GM12878 (cell line): ENCODE data around the gene PLXND1. TPM values are rescaled to one million over a fixed set of nuclear protein-coding genes. Genes with fewer than 3 reads are reported as not detected.

Experiments used
- ATAC-seq: fragments of 200-7000 bp; cut with Tn5 transposase; 3 replicates; pipeline ENCODE4 v1.9.1; 2020; ENCODE audit warnings: mild to moderate bottlenecking, moderate library complexity
- BruUV-seq: library from RNA; stranded (reverse); fragments of 400-500 nt; replicated peaks from 2 replicates; lab custom pipeline; 2021; lab: Mats Ljungman, UMichigan
- CTCF ChIA-PET: fragments of 300-600 bp; sonication (Branson Sonifier 250); formaldehyde crosslinking; extraction: SDS; loops from one replicate; lab custom pipeline; 2021; ENCODE audit warnings: inconsistent platforms; lab: Yijun Ruan, JAX
- POLR2A ChIA-PET: fragments of 350-600 bp; formaldehyde crosslinking; extraction: SDS; loops from one replicate; lab custom pipeline; 2021; ENCODE audit warnings: inconsistent platforms; lab: Charles Lee
- RAD21 ChIA-PET: fragments of 300-600 bp; sonication (Branson Sonifier 250); formaldehyde crosslinking; loops from one replicate; lab custom pipeline; 2023; ENCODE audit warnings: antibody characterized with exemption; ENCODE audit not compliant: unreplicated experiment; lab: Charles Lee
- SMC1A ChIA-PET: fragments of 300-600 bp; sonication (Branson Sonifier 250); formaldehyde crosslinking; loops from one replicate; lab custom pipeline; 2023; ENCODE audit not compliant: unreplicated experiment, uncharacterized antibody; lab: Charles Lee
- DNase-seq: peaks from one replicate; pipeline ENCODE4 v3.0.0-alpha.2; 2011; ENCODE audit warnings: low read depth, low spot score
- FAIRE-seq: peaks from 3 replicates; lab custom pipeline; 2011; peaks lifted over from hg19 to GRCh38; lab: Jason Lieb, UNC
- H2AFZ ChIP-seq: 2 replicates; pipeline ENCODE4 v1.6.0; 2011; ENCODE audit warnings: low read depth, low read length, control low read depth; ENCODE audit not compliant: control insufficient read depth
- H3K27ac ChIP-seq: 2 replicates; pipeline ENCODE4 v1.5.1; 2011; ENCODE audit warnings: control low read depth; ENCODE audit not compliant: control insufficient read depth, insufficient read depth
- H3K27me3 ChIP-seq, 2 experiments: replicated peaks in 1 of 2; 2 replicates each; pipeline versions ENCODE4 v1.6.0 to v1.6.1; 2011; ENCODE audit warnings: low read length in 1 of 2; ENCODE audit not compliant: control insufficient read depth in 2 of 2, insufficient read depth in 2 of 2
- H3K36me3 ChIP-seq, 2 experiments: 2 replicates each; pipeline ENCODE4 v1.5.1; 2011; ENCODE audit warnings: low read length in 1 of 2; ENCODE audit not compliant: control insufficient read depth in 2 of 2, insufficient read depth in 2 of 2
- H3K4me1 ChIP-seq: 2 replicates; pipeline ENCODE4 v1.6.1; 2011; ENCODE audit warnings: mild to moderate bottlenecking, low read length, moderate library complexity, mixed read lengths; ENCODE audit not compliant: control insufficient read depth, insufficient read depth
- H3K4me2 ChIP-seq: 2 replicates; pipeline ENCODE4 v1.6.0; 2011; ENCODE audit warnings: control low read depth; ENCODE audit not compliant: control insufficient read depth, insufficient read depth
- H3K4me3 ChIP-seq: fragments of 200-600 bp; sonication (generic); 2 replicates; pipeline ENCODE4 v1.5.1; 2016
- H3K79me2 ChIP-seq: 2 replicates; pipeline ENCODE4 v1.6.0; 2011; ENCODE audit warnings: low read length; ENCODE audit not compliant: control insufficient read depth, insufficient read depth
- H3K9ac ChIP-seq: 2 replicates; pipeline ENCODE4 v1.8.0; 2011; ENCODE audit warnings: low read length, control low read depth, mixed read lengths; ENCODE audit not compliant: control insufficient read depth, insufficient read depth
- H3K9me3 ChIP-seq: replicated peaks from 3 replicates; pipeline ENCODE4 v1.5.1; 2011; ENCODE audit warnings: mild to moderate bottlenecking, low read length; ENCODE audit not compliant: control insufficient read depth, insufficient read depth
- H4K20me1 ChIP-seq: 2 replicates; pipeline ENCODE4 v1.6.0; 2011; ENCODE audit not compliant: control insufficient read depth, insufficient read depth
- CBFB ChIP-seq: IDR thresholded peaks from 2 replicates; pipeline ENCODE4 v1.6.1; 2016; ENCODE audit warnings: antibody characterized with exemption, low read depth
- CTCF ChIP-seq, 3 experiments: IDR thresholded peaks in 2 of 3; conservative IDR thresholded peaks in 1 of 3; 2 replicates each; pipeline ENCODE4 v1.5.1; 2011; ENCODE audit warnings: low read depth in 3 of 3, low read length in 3 of 3, mild to moderate bottlenecking in 3 of 3, control low read depth in 2 of 3, moderate library complexity in 2 of 3, inconsistent platforms in 1 of 3, mixed read lengths in 1 of 3; ENCODE audit not compliant: control insufficient read depth in 2 of 3, insufficient read depth in 1 of 3; ENCODE audit errors: extremely low read depth in 1 of 3
- E2F4 ChIP-seq: IDR thresholded peaks from 2 replicates; pipeline ENCODE4 v1.6.1; 2012; ENCODE audit warnings: low read depth, low read length, improper control_type of control experiment
- FOXK2 ChIP-seq: fragments of 450-650 bp; IDR thresholded peaks from 2 replicates; pipeline ENCODE4 v1.6.1; 2017; ENCODE audit warnings: mild to moderate bottlenecking, moderate library complexity
- HDAC2 ChIP-seq: fragments of 200-600 bp; sonication (generic); IDR thresholded peaks from 2 replicates; pipeline ENCODE4 v1.6.1; 2017
- PML ChIP-seq: IDR thresholded peaks from 2 replicates; pipeline ENCODE4 v1.6.1; 2012; ENCODE audit warnings: low read length, inconsistent platforms
- SUZ12 ChIP-seq: fragments of 200-600 bp; sonication (generic); IDR thresholded peaks from one replicate; pipeline ENCODE4 v1.6.1; 2018; ENCODE audit warnings: antibody characterized with exemption, mild to moderate bottlenecking; ENCODE audit not compliant: unreplicated experiment
- YBX1 ChIP-seq: fragments of 450-650 bp; IDR thresholded peaks from 2 replicates; pipeline ENCODE4 v1.6.1; 2016; ENCODE audit warnings: antibody characterized with exemption
- WGBS: methylation state at CpG from one replicate; pipeline ENCODE4 v1.1.6; 2016; ENCODE audit warnings: low lambda C conversion rate; ENCODE audit not compliant: insufficient replicate concordance, insufficient coverage; ENCODE audit errors: missing lambda C conversion rate; 5-methylcytosine and 5-hydroxymethylcytosine counted together
- in situ Hi-C: fragments of 300-500 bp; cut with MboI; formaldehyde crosslinking; loops from 9 replicates; pipeline ENCODE4 v1.14.3; 2018; ENCODE audit warnings: mixed read lengths
- intact Hi-C: fragments of 100-400 bp; cut with micrococcal nuclease; formaldehyde crosslinking; loops from one replicate; pipeline ENCODE4 v1.14.2; 2022; ENCODE audit not compliant: unreplicated experiment
- polyA plus RNA-seq, 11 experiments: library from polyadenylated mRNA; depleted of rRNA in 4 of 11; unstranded in 6 of 11; stranded (reverse) in 5 of 11; fragments of >200 nt; fragmentation: Nextera tagmentation in 4 of 11; fragmentation: Illumina TruSeq in 1 of 11; extraction: Ambion mirVana in 4 of 11; extraction: Trizol in 1 of 11; gene quantifications; 1 replicate in 1 of 11; 2 replicates in 10 of 11; pipeline versions ENCODE4 v1.2.1 to v1.2.3, GENCODE V29; 2011 to 2016; ENCODE audit warnings: inconsistent platforms in 2 of 11, missing spikeins in 2 of 11, low read depth in 1 of 11
- total RNA-seq, 4 experiments: library from RNA; depleted of rRNA in 3 of 4; stranded (reverse); fragments of >200 nt in 3 of 4; fragmentation: Illumina TruSeq in 1 of 4; extraction: Trizol in 1 of 4; gene quantifications; 2 replicates each; pipeline versions ENCODE4 v1.2.1 to v1.2.3, GENCODE V29; 2013 to 2021

Gene PLXND1
- total and polyA plus RNA-seq, 10 of the 15 experiments (the other 5 are each of a cell fraction or from before 2014, with no cell fraction given) = 0.01 to 2.3 (median 0.72) TPM; not detected in 7

GRCh38 chr3:129593595-129594339, 12.7 kb downstream of the PLXND1 start:
- 22% methylated on average over 22 of the region's 22 CpGs for WGBS
- no peaks in the 10 kb centered on the region for H3K36me3 ChIP-seq

More at GRCh38 chr3:129593595-129594339, 12.7 kb downstream of the PLXND1 start:
- Histone ChIP-seq H3K9me3 (no peaks in the 10 kb centered on the region), H3K4me3 (no peak overlapping the region), H2AFZ (no peak overlapping the region), H3K27me3 (peaks cover 0 to 4% of the 10 kb centered on the region in 2 experiments; a peak in 3 of 4 replicates), H3K4me1 (peaks cover 4% of the 10 kb centered on the region), H3K27ac (no peak overlapping the region), H3K4me2 (no peak overlapping the region), H3K79me2 (no peaks in the 10 kb centered on the region), H4K20me1 (no peaks in the 10 kb centered on the region), H3K9ac (no peak overlapping the region)
- no peak for TF ChIP-seq CBFB
- TF ChIP-seq YBX1 = no peak
- TF ChIP-seq CTCF (IDR thresholded peaks at IDR 0.05 in 2 of 3, conservative IDR thresholded peaks at IDR 0.05 in 1 of 3; ENCODE audit: control insufficient read depth in 2 of 3, extremely low read depth in 1 of 3, insufficient read depth in 1 of 3, low read depth in 3 of 3, low read length in 3 of 3) = no peak
- TF ChIP-seq HDAC2 = no peak
- no peak for TF ChIP-seq PML
- TF ChIP-seq E2F4 = no peak
- TF ChIP-seq FOXK2 = no peak
- no peak for TF ChIP-seq SUZ12
- FAIRE-seq (no peak), DNase-seq (no peak), ATAC-seq (peak; percentile 52)
- no TSS peak for BruUV-seq
- CTCF ChIA-PET = interaction anchor here (1.0 to 1.6 kb wide), 2 partner anchors 56 to 103 kb away, joined by 3 to 5 read pairs; no protein-coding TSS in a partner anchor
- in situ Hi-C loops = no loop called here
- RAD21 ChIA-PET = interaction anchor here (1.0 to 1.3 kb wide), 2 partner anchors 104 to 234 kb away, joined by 3 to 4 read pairs; no protein-coding TSS in a partner anchor
- POLR2A ChIA-PET = no interaction called here
- SMC1A ChIA-PET = no interaction called here
- intact Hi-C loops = no loop called here
